DMS 273 (cell line): ENCODE results near the gene BSG.

Experiments used
- DNase-seq: peaks from one replicate; lab custom pipeline; 2025; ENCODE audit not compliant: unreplicated experiment; lab: John Stamatoyannopoulos, UW

Gene BSG

DNA sequence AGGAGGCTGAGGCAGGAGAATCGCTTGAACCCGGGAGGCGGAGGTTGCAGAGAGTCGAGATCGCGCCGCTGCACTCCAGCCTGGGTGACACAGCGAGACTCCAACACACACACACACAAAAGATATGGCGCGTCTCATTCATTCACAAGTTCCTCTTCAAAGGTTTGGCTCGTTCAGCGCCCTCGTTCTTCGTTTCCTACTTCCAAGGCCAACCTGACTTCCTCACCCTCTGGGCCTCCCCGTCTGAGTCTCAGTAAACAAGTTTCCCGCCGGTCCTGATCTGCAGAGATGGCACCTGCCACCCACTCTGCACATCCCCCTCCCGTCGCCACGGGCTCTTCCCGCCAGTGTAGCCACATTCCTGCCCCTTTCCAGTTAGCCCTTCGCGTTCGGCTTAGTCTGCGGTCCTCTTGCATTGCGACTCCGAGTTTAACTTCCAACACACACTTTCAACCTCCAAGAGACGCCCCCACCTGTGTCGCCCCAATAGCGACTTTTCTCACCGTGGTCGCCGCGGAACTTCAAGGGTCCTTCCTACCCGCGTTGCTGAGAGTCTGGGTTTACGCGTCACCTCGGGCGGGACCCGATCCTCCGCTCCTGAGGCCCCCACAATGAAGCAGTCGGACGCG, 1.3 kb upstream of the BSG start:
- peak; percentile 81 for DNase-seq

DNA sequence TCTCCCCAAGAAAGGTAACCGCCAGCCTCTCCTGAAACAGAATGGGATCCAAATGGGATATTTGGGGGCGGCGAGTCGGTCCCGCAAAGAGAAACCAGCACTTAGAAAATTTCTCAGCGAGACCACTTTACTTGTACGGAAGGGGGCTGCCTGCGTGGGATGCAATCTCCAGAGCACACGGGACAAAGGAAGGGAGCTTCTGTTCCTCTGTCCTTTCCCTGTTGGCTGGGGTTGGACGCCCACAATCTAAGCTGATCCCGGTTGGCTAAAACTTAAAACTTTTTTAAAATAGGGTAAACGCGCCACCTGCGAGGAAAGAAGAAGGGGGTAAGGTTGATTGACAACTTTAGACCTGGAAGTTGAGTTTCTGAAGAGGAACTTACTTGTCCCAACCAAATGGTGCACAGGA, 826 bp upstream of the BSG start:
- DNase-seq = peak; percentile 77

DNA sequence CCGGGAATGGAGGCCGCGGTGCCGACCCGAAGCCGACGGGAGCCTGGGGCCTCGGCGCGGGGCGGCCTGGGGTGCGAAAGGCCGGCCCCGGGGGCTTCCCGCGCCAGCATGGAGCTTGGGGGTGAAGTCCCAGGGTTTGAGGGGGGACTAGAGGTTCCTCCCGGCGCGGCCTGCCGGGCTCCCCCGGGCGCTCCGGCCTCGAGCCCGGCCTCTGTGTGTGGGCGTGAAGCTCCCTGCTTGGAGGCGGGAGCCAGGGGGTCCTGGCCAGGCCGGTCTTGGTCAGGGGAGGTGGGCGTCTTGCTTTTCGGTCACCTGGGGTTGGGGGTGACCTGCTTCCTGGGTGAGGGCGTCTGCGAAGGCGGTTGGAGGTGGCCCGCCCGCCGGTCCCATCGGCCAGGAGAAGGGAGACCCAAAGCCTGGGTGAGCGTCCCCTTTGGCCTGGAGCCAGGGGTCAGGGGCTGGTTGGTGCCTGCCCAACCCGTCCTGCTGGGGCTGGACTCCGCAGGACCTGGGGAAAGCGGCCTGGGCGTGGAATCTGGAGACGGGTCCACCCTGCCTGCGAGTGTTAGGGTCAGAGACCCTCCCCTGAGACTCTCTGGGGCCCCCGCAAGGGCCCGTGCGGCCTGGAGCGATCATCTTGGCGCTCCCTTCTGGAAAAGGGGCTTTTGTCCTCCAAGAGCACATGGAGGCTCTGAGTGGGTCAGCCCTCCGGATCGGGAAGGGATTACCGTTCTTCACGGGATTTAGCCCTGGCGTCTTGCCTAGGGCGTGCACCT, 535 bp downstream of the BSG start:
- peak; percentile 82 for DNase-seq

DNA sequence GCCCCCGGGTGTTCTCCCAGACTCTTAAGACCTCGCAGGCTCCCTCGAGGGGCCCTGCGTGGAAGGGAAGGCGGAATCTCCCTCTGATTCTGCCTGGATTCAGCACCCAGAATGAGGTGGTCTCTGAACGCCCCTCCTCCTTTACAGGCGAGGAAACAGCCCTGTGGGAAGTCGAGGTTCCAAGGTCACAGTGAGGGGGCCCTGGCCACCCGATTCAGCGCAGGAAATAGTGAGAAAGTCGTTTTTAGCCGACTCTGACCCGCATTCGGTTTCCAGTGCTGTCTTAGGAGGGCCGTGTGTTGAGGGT, 1.1 kb downstream of the BSG start:
- no peak for DNase-seq

DNA sequence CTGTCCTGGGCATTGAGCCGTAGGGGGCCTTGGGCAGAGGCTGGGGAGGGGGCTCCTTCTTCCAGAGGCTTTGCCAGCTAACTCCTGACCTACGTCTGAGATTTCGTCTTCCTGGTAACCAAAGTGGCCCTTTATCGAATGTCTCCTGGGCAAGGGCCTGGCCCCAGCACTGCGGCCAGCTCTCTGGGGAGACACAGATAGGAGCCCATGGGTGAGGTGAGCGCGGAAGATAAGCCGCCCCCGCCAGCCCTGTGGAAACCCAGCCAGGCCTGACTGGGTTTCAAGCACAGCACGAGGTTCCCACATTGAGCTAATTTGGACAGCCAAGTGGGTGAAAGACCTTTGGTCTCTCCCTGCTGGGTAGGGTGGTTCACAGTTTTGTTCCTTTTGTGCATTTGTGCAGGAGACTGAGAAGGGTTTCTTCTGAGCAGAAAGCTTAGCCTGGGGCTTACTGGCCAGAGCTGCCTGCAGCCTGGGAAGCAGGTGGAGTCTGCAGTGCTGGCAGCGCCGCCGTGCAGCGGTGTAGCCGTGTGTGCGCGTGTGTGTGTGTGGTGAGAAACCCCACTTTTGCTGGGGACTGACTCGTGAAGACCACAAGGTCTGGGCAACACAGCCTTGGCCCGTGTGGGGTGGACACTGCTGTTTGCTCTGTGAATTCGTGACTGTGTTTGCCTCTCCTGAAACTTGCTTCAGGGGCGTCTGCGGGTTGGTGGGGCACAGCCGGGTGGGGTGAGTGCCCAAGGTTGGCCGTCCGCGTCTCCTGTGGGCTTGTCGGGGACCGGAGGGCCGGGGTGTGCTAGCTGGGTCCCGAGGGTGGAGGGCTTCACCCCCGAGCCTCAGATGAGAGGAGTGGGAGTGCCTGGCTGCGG, 2.5 kb downstream of the BSG start:
- DNase-seq = peak; percentile 60

DNA sequence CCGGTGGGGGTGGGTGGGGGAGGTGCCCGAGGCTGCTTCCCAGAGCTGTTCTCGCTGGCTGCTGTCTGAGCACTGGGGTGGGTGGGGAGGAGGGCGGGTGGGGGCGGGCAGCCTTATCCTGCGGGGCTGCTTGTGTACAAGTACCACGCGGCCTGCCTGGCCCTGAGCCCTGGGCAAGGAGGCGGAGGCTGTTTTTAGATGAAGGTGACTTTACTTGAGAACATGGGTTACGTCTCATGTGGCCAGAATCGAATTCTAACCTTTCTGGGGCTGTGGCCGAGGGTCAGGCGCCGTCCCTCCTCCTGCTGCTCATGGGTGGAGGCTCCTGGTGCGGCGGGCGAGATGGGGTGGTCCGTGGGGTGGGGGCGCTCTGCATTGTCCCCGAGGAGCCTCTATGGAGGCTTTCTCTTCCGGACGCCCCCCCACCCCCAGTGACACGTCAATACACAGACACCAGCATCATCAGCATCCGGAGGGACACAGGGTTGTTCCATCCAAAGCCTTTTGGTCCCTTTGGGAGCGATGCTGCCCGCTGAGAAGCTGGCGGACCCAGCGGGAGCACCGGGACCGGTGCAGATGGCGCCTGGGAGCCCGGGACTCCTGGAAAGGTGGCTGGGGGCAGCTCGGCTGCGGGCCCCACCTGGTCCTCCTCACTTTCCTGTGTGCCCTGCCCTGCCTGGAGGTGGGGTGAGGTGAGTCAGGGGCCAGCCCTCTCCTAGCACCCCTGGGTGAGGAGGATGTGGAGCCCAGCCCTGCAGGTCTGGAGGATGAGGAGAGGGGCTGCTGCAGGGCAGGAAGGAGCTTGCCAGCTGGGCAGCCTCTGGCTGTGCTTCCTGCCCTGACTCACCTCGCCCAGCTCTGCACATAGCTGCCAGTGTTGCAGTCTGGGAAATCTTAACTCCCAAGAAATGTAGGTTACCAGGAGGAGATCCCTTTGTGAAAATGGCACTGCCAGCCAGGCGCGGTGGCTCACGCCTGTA, 3.4 kb downstream of the BSG start:
- peak; percentile 45 for DNase-seq

DNA sequence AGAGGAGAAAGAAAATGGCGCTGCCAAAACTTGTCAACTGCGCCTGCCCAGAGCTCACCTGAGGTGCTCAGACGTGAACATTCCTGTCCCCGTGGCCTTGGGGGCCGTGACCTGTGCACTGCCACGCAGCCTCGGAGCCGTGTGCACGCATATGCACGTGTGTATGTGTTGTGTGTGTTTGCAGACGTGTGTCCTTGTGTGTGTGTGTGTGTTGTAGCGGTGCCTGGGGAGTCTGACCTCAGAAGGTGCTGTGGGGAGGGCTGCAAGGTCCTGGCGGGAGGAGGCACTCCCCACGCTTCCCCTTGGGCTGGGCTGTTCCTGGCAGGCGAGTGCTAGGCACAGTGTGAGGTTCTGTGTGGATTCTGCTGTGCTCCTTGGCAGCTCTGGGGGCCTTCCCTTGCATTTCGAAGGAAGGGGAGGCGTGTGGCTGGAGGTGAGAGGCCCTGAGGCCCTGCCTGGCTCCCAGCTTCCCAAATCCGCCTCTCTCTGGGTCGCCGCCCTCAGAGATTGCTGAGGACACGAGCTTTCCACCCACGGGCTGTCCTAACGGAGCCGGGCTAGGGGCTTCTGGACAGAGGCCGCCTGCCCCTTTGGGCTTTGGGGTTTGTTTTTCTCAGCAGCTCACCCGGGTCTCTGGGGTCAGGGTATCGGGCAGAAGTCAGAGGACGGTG, 4.5 kb downstream of the BSG start:
- DNase-seq = no peak

DNA sequence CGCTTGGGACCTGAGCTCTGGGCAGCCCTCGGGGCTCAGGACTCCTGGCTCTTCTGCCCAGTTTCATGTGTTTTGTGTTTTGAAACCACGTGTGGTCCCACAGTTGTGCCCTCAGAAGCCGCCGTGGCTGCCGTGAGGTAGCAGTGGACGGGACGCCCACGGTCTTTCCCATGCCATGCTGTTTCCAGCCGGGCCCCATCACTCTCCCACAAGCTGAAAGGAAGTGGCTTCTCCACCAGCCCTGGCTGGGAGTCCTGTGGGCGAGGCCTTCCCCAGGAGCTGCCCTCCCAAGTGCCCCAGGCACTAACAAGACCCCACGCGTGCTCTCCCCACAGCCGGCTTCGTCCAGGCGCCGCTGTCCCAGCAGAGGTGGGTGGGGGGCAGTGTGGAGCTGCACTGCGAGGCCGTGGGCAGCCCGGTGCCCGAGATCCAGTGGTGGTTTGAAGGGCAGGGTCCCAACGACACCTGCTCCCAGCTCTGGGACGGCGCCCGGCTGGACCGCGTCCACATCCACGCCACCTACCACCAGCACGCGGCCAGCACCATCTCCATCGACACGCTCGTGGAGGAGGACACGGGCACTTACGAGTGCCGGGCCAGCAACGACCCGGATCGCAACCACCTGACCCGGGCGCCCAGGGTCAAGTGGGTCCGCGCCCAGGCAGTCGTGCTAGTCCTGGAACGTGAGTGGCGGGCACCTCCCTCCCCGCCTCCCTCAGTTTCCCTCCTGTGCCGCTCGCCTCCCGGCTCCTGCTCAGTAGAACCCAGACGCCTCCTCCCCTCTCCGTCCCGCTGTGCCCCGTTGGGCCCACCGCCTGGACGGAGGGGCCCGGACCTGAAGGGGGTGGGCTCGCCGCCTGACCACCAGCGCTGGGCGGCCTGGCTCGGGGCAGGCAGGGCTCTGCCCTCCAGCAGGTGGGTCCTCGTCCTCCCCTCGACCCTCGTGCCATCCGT, 5.3 kb downstream of the BSG start:
- no peak for DNase-seq

DNA sequence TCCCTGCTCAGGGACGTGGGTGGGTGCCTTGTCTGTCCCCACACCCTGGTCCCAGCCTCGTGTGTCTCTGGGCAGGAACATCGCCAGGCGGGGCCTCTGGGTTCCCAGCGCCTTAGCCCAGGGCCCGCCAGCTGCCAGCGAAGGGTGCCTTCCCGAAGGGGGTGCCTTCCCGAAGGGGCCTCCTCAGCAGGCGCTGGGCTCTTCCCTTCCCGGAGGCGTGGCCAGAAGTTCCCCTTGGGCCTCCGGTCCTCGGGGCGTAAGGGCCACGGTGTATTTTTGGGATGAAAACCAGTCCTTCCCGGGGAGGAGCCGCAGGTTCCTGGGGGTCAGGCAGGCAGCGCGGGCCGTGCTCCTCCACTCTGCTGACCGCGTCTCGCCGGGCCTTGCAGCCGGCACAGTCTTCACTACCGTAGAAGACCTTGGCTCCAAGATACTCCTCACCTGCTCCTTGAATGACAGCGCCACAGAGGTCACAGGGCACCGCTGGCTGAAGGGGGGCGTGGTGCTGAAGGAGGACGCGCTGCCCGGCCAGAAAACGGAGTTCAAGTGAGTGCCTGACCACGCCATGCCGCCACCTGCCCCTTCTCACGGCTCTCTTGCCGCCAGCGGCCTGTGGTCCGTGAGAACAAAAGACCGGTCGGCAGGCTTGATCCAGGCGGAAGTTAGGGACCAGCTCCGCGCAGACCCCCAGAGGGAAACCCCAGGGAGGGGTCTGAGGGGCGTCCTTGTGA, 6.9 kb downstream of the BSG start:
- DNase-seq = no peak

DNA sequence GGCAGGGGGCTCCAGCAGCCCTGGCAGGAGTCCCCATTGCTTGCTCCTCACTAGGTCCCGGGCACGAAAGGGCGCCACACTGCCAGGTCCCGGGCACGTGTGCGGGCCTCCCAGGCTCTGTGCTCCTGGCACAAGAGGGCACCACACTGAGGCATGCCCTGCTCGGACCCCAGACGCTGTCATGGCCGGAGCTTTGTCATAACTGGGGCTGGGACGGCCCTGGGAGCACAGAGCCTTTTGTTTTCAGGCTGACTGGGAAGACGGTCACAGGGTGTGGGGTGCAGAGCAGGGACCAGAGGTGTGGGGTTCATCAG, 7.4 kb downstream of the BSG start:
- no peak for DNase-seq

DNA sequence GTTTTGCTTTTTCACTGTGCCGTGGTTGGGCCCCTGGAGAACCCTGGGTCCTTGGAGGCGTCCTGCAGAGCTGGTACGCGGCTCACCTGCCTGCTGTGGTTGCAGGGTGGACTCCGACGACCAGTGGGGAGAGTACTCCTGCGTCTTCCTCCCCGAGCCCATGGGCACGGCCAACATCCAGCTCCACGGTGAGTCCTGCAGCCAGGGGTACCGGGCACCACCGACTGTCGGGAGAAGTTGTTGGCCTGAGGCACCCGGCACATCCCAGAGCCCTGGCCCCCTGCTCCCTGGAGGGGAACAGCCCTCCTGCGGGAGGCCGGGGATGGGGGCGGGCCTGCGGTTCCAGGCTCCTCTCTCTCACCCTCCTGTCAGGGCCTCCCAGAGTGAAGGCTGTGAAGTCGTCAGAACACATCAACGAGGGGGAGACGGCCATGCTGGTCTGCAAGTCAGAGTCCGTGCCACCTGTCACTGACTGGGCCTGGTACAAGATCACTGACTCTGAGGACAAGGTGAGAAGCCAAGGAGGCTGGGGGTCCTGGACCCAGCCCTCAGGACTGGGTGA, 8.0 kb downstream of the BSG start:
- no peak for DNase-seq

DNA sequence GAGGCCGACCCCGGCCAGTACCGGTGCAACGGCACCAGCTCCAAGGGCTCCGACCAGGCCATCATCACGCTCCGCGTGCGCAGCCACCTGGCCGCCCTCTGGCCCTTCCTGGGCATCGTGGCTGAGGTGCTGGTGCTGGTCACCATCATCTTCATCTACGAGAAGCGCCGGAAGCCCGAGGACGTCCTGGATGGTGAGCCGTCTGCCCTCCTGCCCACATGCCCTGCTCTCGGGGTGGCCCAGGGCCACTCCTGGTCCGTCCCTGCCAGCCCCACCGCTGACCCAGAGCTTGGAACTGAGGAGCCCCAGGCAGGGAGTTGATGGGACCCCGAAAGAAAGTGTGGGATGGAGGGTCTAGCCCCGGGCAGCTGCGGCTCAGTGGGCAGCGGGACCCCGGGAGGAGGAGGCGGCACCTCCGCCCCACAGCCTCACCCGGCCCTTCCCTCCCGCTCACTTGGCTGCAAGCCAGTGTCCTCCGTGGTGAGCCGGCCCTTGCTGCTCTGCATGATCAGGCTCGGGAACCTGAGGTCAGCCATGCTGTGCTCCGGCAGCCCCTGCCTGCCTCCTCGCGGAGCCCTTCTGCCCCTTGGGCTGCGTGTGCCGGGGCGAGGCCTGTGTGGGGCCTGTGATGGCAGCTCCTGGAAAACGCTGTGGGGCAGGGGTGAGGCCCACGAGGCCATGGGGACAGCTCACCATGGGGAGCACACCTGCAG, 9.2 kb downstream of the BSG start:
- no peak for DNase-seq

DNA sequence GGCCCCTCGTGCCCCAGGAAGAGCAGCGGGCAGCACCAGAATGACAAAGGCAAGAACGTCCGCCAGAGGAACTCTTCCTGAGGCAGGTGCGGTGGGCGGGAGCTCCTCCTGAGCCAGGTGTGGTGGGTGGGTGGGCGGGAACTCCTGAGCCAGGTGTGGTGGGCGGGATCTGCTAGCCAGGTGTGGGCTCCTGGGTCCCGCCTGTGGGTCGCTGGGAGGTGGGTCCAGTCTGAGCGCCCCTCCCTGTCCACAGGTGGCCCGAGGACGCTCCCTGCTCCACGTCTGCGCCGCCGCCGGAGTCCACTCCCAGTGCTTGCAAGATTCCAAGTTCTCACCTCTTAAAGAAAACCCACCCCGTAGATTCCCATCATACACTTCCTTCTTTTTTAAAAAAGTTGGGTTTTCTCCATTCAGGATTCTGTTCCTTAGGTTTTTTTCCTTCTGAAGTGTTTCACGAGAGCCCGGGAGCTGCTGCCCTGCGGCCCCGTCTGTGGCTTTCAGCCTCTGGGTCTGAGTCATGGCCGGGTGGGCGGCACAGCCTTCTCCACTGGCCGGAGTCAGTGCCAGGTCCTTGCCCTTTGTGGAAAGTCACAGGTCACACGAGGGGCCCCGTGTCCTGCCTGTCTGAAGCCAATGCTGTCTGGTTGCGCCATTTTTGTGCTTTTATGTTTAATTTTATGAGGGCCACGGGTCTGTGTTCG, 10.3 kb downstream of the BSG start:
- DNase-seq = no peak

DNA sequence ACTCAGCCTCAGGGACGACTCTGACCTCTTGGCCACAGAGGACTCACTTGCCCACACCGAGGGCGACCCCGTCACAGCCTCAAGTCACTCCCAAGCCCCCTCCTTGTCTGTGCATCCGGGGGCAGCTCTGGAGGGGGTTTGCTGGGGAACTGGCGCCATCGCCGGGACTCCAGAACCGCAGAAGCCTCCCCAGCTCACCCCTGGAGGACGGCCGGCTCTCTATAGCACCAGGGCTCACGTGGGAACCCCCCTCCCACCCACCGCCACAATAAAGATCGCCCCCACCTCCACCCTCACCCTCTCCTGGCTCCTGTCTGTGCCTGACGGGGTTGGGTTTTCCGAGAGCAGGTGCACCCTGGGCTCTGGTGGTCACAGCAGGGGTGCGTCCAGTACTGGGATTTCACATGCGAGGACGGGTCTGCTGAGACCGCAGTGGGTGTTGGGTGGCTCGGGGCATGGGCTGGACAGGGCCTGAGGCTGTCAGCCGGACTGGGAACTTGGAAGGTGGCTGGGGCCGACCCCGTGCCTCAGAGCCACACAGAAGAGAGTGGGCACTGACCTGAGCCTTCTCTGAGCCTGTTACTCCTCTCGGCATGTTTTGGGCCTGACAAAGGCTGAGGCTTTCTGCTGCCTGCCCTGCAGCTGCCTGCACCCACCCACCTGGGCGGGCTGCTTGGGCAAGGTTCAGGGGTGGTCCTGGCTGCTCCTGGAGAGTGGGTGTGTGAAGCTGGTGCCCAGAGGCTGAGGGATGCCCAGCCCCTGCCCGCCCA, 11.0 kb downstream of the BSG start:
- no peak for DNase-seq

DNA sequence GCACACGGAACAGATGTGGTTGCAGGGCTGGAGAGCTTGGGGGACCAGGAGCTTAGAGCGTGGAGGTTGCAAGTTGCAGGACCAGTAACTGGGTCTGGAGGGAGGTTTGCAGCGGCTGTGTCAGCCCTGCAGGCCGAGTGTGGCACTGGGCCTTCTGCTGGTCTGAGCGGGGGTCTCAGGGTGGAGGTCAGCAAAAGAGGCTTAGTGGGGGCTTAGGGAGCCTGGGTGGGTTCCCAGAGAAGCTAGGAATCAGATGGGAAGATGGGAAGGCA, 11.5 kb downstream of the BSG start:
- DNase-seq = peak; percentile 62

DNA sequence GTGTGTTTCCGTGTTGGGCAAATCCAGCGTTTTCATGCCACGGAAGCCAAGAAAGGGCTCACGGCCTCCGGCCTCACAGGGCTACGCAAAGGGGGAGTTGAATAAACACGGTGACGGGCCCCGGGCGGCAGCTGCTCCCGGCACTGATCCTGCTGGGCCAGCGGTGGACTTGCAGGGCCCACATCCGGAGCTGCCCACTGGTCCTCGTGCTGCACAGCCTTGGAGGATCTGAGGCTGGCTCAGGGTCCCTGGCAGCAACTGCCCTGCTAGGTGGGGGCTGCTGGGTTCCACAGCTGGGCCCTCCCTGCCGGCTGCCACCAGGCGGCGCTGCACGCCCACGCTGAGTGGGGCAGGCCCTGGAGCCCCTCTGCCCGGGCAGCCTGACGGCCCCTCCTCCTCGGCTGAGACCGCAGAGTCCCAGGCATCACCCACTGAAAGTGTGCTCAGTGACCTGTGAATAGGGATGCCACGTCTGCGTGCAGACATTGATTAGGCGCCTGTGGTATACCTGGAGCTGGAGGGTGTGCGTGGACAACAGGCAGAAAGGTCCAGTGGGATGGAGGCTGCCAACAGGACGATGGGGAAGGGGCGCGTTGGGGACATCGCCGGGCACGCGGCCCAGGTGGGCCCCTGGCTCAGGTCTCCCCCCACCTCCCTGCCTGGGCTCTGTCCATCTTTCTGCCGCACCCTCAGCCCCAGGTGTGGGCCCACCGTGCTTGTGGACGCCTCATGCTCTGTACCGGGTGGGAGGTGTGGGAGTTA, 12.0 kb downstream of the BSG start:
- peak; percentile 87 for DNase-seq
